GM12878 (cell line): Measurements from ENCODE around the gene GSTM4. TPM values are rescaled to one million over a fixed set of nuclear protein-coding genes. Genes with fewer than 3 reads are reported as not detected.
"Not testable (repeated sequence)": the region's sequence is repeated elsewhere in the genome, so short reads cannot be mapped to it uniquely, and the experiment has no call there.

ENCODE experiments used
- ATAC-seq: fragments of 200-7000 bp; cut with Tn5 transposase; 3 replicates; pipeline ENCODE4 v1.9.1; 2020; ENCODE audit warnings: mild to moderate bottlenecking, moderate library complexity
- BruUV-seq: library from RNA; stranded (reverse); fragments of 400-500 nt; replicated peaks from 2 replicates; lab custom pipeline; 2021; lab: Mats Ljungman, UMichigan
- CTCF ChIA-PET: fragments of 300-600 bp; sonication (Branson Sonifier 250); formaldehyde crosslinking; extraction: SDS; loops from one replicate; lab custom pipeline; 2021; ENCODE audit warnings: inconsistent platforms; lab: Yijun Ruan, JAX
- POLR2A ChIA-PET: fragments of 350-600 bp; formaldehyde crosslinking; extraction: SDS; loops from one replicate; lab custom pipeline; 2021; ENCODE audit warnings: inconsistent platforms; lab: Charles Lee
- RAD21 ChIA-PET: fragments of 300-600 bp; sonication (Branson Sonifier 250); formaldehyde crosslinking; loops from one replicate; lab custom pipeline; 2023; ENCODE audit warnings: antibody characterized with exemption; ENCODE audit not compliant: unreplicated experiment; lab: Charles Lee
- SMC1A ChIA-PET: fragments of 300-600 bp; sonication (Branson Sonifier 250); formaldehyde crosslinking; loops from one replicate; lab custom pipeline; 2023; ENCODE audit not compliant: unreplicated experiment, uncharacterized antibody; lab: Charles Lee
- DNase-seq: peaks from one replicate; pipeline ENCODE4 v3.0.0-alpha.2; 2011; ENCODE audit warnings: low read depth, low spot score
- FAIRE-seq: peaks from 3 replicates; lab custom pipeline; 2011; peaks lifted over from hg19 to GRCh38; lab: Jason Lieb, UNC
- H2AFZ ChIP-seq: 2 replicates; pipeline ENCODE4 v1.6.0; 2011; ENCODE audit warnings: low read depth, low read length, control low read depth; ENCODE audit not compliant: control insufficient read depth
- H3K27ac ChIP-seq: 2 replicates; pipeline ENCODE4 v1.5.1; 2011; ENCODE audit warnings: control low read depth; ENCODE audit not compliant: control insufficient read depth, insufficient read depth
- H3K27me3 ChIP-seq, 2 experiments: replicated peaks in 1 of 2; 2 replicates each; pipeline versions ENCODE4 v1.6.0 to v1.6.1; 2011; ENCODE audit warnings: low read length in 1 of 2; ENCODE audit not compliant: control insufficient read depth in 2 of 2, insufficient read depth in 2 of 2
- H3K36me3 ChIP-seq, 2 experiments: 2 replicates each; pipeline ENCODE4 v1.5.1; 2011; ENCODE audit warnings: low read length in 1 of 2; ENCODE audit not compliant: control insufficient read depth in 2 of 2, insufficient read depth in 2 of 2
- H3K4me1 ChIP-seq: 2 replicates; pipeline ENCODE4 v1.6.1; 2011; ENCODE audit warnings: mild to moderate bottlenecking, low read length, moderate library complexity, mixed read lengths; ENCODE audit not compliant: control insufficient read depth, insufficient read depth
- H3K4me2 ChIP-seq: 2 replicates; pipeline ENCODE4 v1.6.0; 2011; ENCODE audit warnings: control low read depth; ENCODE audit not compliant: control insufficient read depth, insufficient read depth
- H3K4me3 ChIP-seq: fragments of 200-600 bp; sonication (generic); 2 replicates; pipeline ENCODE4 v1.5.1; 2016
- H3K79me2 ChIP-seq: 2 replicates; pipeline ENCODE4 v1.6.0; 2011; ENCODE audit warnings: low read length; ENCODE audit not compliant: control insufficient read depth, insufficient read depth
- H3K9ac ChIP-seq: 2 replicates; pipeline ENCODE4 v1.8.0; 2011; ENCODE audit warnings: low read length, control low read depth, mixed read lengths; ENCODE audit not compliant: control insufficient read depth, insufficient read depth
- H3K9me3 ChIP-seq: replicated peaks from 3 replicates; pipeline ENCODE4 v1.5.1; 2011; ENCODE audit warnings: mild to moderate bottlenecking, low read length; ENCODE audit not compliant: control insufficient read depth, insufficient read depth
- H4K20me1 ChIP-seq: 2 replicates; pipeline ENCODE4 v1.6.0; 2011; ENCODE audit not compliant: control insufficient read depth, insufficient read depth
- WGBS: methylation state at CpG from one replicate; pipeline ENCODE4 v1.1.6; 2016; ENCODE audit warnings: low lambda C conversion rate; ENCODE audit not compliant: insufficient replicate concordance, insufficient coverage; ENCODE audit errors: missing lambda C conversion rate; 5-methylcytosine and 5-hydroxymethylcytosine counted together
- in situ Hi-C: fragments of 300-500 bp; cut with MboI; formaldehyde crosslinking; loops from 9 replicates; pipeline ENCODE4 v1.14.3; 2018; ENCODE audit warnings: mixed read lengths
- intact Hi-C: fragments of 100-400 bp; cut with micrococcal nuclease; formaldehyde crosslinking; loops from one replicate; pipeline ENCODE4 v1.14.2; 2022; ENCODE audit not compliant: unreplicated experiment
- polyA plus RNA-seq, 11 experiments: library from polyadenylated mRNA; depleted of rRNA in 4 of 11; unstranded in 6 of 11; stranded (reverse) in 5 of 11; fragments of >200 nt; fragmentation: Nextera tagmentation in 4 of 11; fragmentation: Illumina TruSeq in 1 of 11; extraction: Ambion mirVana in 4 of 11; extraction: Trizol in 1 of 11; gene quantifications; 1 replicate in 1 of 11; 2 replicates in 10 of 11; pipeline versions ENCODE4 v1.2.1 to v1.2.3, GENCODE V29; 2011 to 2016; ENCODE audit warnings: inconsistent platforms in 2 of 11, missing spikeins in 2 of 11, low read depth in 1 of 11
- total RNA-seq, 4 experiments: library from RNA; depleted of rRNA in 3 of 4; stranded (reverse); fragments of >200 nt in 3 of 4; fragmentation: Illumina TruSeq in 1 of 4; extraction: Trizol in 1 of 4; gene quantifications; 2 replicates each; pipeline versions ENCODE4 v1.2.1 to v1.2.3, GENCODE V29; 2013 to 2021

Gene GSTM4
- total and polyA plus RNA-seq, 10 of the 15 experiments (the other 5 are each of a cell fraction or from before 2014, with no cell fraction given): 14.3 to 37.2 (median 23.0) TPM

GRCh38 chr1:109708949-109709348 is 53.0 kb downstream of the GSTM4 start:
- H3K27ac ChIP-seq, RAD21 ChIA-PET, DNase-seq, intact Hi-C loops, H3K4me1 ChIP-seq, H3K36me3 ChIP-seq, FAIRE-seq, H3K9ac ChIP-seq, H3K4me2 ChIP-seq, H3K4me3 ChIP-seq, CTCF ChIA-PET, H2AFZ ChIP-seq, H4K20me1 ChIP-seq, SMC1A ChIA-PET, H3K9me3 ChIP-seq, ATAC-seq, BruUV-seq, H3K27me3 ChIP-seq, H3K79me2 ChIP-seq, in situ Hi-C loops: not testable (repeated sequence)
- POLR2A ChIA-PET: interaction anchor here (0.6 kb wide), 1 partner anchor 696 kb away, joined by 4 read pairs; no protein-coding TSS in a partner anchor
- WGBS: 66% methylated on average over 4 of the region's 4 CpGs

GRCh38 chr1:109709822-109710221 is 53.9 kb downstream of the GSTM4 start:
- in situ Hi-C loops, H3K9me3 ChIP-seq, BruUV-seq, DNase-seq, RAD21 ChIA-PET, intact Hi-C loops, FAIRE-seq, H3K4me2 ChIP-seq, H3K4me1 ChIP-seq, ATAC-seq, SMC1A ChIA-PET, H3K36me3 ChIP-seq, H2AFZ ChIP-seq, H3K79me2 ChIP-seq, H3K27ac ChIP-seq, H3K4me3 ChIP-seq, H3K27me3 ChIP-seq, H4K20me1 ChIP-seq, H3K9ac ChIP-seq: not testable (repeated sequence)
- ChIA-PET POLR2A (interaction anchor here (0.6 kb wide), 1 partner anchor 697 kb away, joined by 4 read pairs; no protein-coding TSS in a partner anchor), CTCF (interaction anchor here (0.6 kb wide), 1 partner anchor 319 kb away, joined by 3 read pairs; no protein-coding TSS in a partner anchor)

Other genes with a start within 250 kb of the GSTM4 start
Only the 7 nearest of the 14 such genes appear.
- 8.0 and 9.9 TPM in 2 replicates for gene GNAI3, start 107.5 kb upstream of the GSTM4 start, total RNA-seq (2014; rRNA removed)
- 9.7 and 9.8 TPM in 2 replicates for gene GNAI3, start 107.5 kb upstream of the GSTM4 start, total RNA-seq (2014; rRNA removed; fragmentation: Illumina TruSeq; extraction: Trizol)
- 7.3 and 7.7 TPM in 2 replicates for gene GNAI3, start 107.5 kb upstream of the GSTM4 start, total RNA-seq (2021)
- 9.4 and 15.3 TPM in 2 replicates for gene GNAI3, start 107.5 kb upstream of the GSTM4 start, polyA plus RNA-seq (2011; rRNA removed)
- 7.9 and 9.6 TPM in 2 replicates for gene GNAI3, start 107.5 kb upstream of the GSTM4 start, polyA plus RNA-seq (2014; fragmentation: Illumina TruSeq; extraction: Trizol)
- gene GNAI3, start 107.5 kb upstream of the GSTM4 start, polyA plus RNA-seq (2014; fragmentation: Nextera tagmentation; extraction: Ambion mirVana): 1 to 10 TPM; 6.2 TPM
- 4.7 and 5.9 TPM in 2 replicates for gene GNAI3, start 107.5 kb upstream of the GSTM4 start, polyA plus RNA-seq (2014; rRNA removed)
- 10 to 100 TPM; 12.0 to 13.8 TPM for gene GNAI3, start 107.5 kb upstream of the GSTM4 start, polyA plus RNA-seq (2016; fragmentation: Nextera tagmentation; extraction: Ambion mirVana)
- gene GNAT2, start 36.5 kb upstream of the GSTM4 start, total RNA-seq (2014; rRNA removed): 0.23 and 0.38 TPM in 2 replicates
- gene GNAT2, start 36.5 kb upstream of the GSTM4 start, total RNA-seq (2014; rRNA removed; fragmentation: Illumina TruSeq; extraction: Trizol): 0.31 and 0.69 TPM in 2 replicates
- gene GNAT2, start 36.5 kb upstream of the GSTM4 start, total RNA-seq (2021): 0.85 and 0.92 TPM in 2 replicates
- 0.30 and 0.54 TPM in 2 replicates for gene GNAT2, start 36.5 kb upstream of the GSTM4 start, polyA plus RNA-seq (2011; rRNA removed)
- 0.26 and 0.59 TPM in 2 replicates for gene GNAT2, start 36.5 kb upstream of the GSTM4 start, polyA plus RNA-seq (2014; fragmentation: Illumina TruSeq; extraction: Trizol)
- under 1 TPM; 0.08 to 0.77 TPM for gene GNAT2, start 36.5 kb upstream of the GSTM4 start, polyA plus RNA-seq (2014; fragmentation: Nextera tagmentation; extraction: Ambion mirVana)
- 0.28 and 0.36 TPM in 2 replicates for gene GNAT2, start 36.5 kb upstream of the GSTM4 start, polyA plus RNA-seq (2014; rRNA removed)
- gene GNAT2, start 36.5 kb upstream of the GSTM4 start, polyA plus RNA-seq (2016; fragmentation: Nextera tagmentation; extraction: Ambion mirVana): 1 to 10 TPM in 1 of 2 experiments, under 1 TPM in 1; 0.46 to 1.3 TPM
- gene AMPD2, start 36.3 kb upstream of the GSTM4 start, total RNA-seq (2014; rRNA removed): 43.4 and 49.9 TPM in 2 replicates
- 19.0 and 19.5 TPM in 2 replicates for gene AMPD2, start 36.3 kb upstream of the GSTM4 start, total RNA-seq (2014; rRNA removed; fragmentation: Illumina TruSeq; extraction: Trizol)
- 66.5 and 75.9 TPM in 2 replicates for gene AMPD2, start 36.3 kb upstream of the GSTM4 start, total RNA-seq (2021)
- gene AMPD2, start 36.3 kb upstream of the GSTM4 start, polyA plus RNA-seq (2011; rRNA removed): 9.9 and 30.0 TPM in 2 replicates
- 11.8 and 30.9 TPM in 2 replicates for gene AMPD2, start 36.3 kb upstream of the GSTM4 start, polyA plus RNA-seq (2014; fragmentation: Illumina TruSeq; extraction: Trizol)
- 1 to 10 TPM; 2.0 to 3.0 TPM for gene AMPD2, start 36.3 kb upstream of the GSTM4 start, polyA plus RNA-seq (2014; fragmentation: Nextera tagmentation; extraction: Ambion mirVana)
- gene AMPD2, start 36.3 kb upstream of the GSTM4 start, polyA plus RNA-seq (2014; rRNA removed): 40.9 and 44.4 TPM in 2 replicates
- gene AMPD2, start 36.3 kb upstream of the GSTM4 start, polyA plus RNA-seq (2016; fragmentation: Nextera tagmentation; extraction: Ambion mirVana): 10 to 100 TPM; 31.8 to 33.1 TPM
- gene GSTM2, start 12.0 kb downstream of the GSTM4 start, total RNA-seq (2014; rRNA removed): 10.5 and 11.4 TPM in 2 replicates
- gene GSTM2, start 12.0 kb downstream of the GSTM4 start, total RNA-seq (2014; rRNA removed; fragmentation: Illumina TruSeq; extraction: Trizol): 9.9 and 13.5 TPM in 2 replicates
- gene GSTM2, start 12.0 kb downstream of the GSTM4 start, total RNA-seq (2021): 21.6 and 23.3 TPM in 2 replicates
- gene GSTM2, start 12.0 kb downstream of the GSTM4 start, polyA plus RNA-seq (2011; rRNA removed): 4.8 and 8.3 TPM in 2 replicates
- 31.8 and 32.0 TPM in 2 replicates for gene GSTM2, start 12.0 kb downstream of the GSTM4 start, polyA plus RNA-seq (2014; fragmentation: Illumina TruSeq; extraction: Trizol)
- 10 to 100 TPM; 29.6 to 30.4 TPM for gene GSTM2, start 12.0 kb downstream of the GSTM4 start, polyA plus RNA-seq (2014; fragmentation: Nextera tagmentation; extraction: Ambion mirVana)
- gene GSTM2, start 12.0 kb downstream of the GSTM4 start, polyA plus RNA-seq (2014; rRNA removed): 28.1 and 32.3 TPM in 2 replicates
- 10 to 100 TPM; 12.7 to 17.1 TPM for gene GSTM2, start 12.0 kb downstream of the GSTM4 start, polyA plus RNA-seq (2016; fragmentation: Nextera tagmentation; extraction: Ambion mirVana)
- gene GSTM1, start 31.7 kb downstream of the GSTM4 start, total RNA-seq (2014; rRNA removed): 16.0 and 16.6 TPM in 2 replicates
- 21.3 and 21.4 TPM in 2 replicates for gene GSTM1, start 31.7 kb downstream of the GSTM4 start, total RNA-seq (2014; rRNA removed; fragmentation: Illumina TruSeq; extraction: Trizol)
- gene GSTM1, start 31.7 kb downstream of the GSTM4 start, total RNA-seq (2021): 32.4 and 33.5 TPM in 2 replicates
- gene GSTM1, start 31.7 kb downstream of the GSTM4 start, polyA plus RNA-seq (2011; rRNA removed): 21.0 and 38.6 TPM in 2 replicates
- 40.9 and 60.1 TPM in 2 replicates for gene GSTM1, start 31.7 kb downstream of the GSTM4 start, polyA plus RNA-seq (2014; fragmentation: Illumina TruSeq; extraction: Trizol)
- gene GSTM1, start 31.7 kb downstream of the GSTM4 start, polyA plus RNA-seq (2014; fragmentation: Nextera tagmentation; extraction: Ambion mirVana): 10 to 100 TPM; 66.7 to 75.6 TPM
- gene GSTM1, start 31.7 kb downstream of the GSTM4 start, polyA plus RNA-seq (2014; rRNA removed): 36.6 and 39.1 TPM in 2 replicates
- gene GSTM1, start 31.7 kb downstream of the GSTM4 start, polyA plus RNA-seq (2016; fragmentation: Nextera tagmentation; extraction: Ambion mirVana): 10 to 100 TPM; 54.1 to 56.6 TPM
- 0.28 TPM in 1 of 2 replicates, not detected in the other for gene GSTM5, start 56.2 kb downstream of the GSTM4 start, total RNA-seq (2014; rRNA removed)
- gene GSTM5, start 56.2 kb downstream of the GSTM4 start, total RNA-seq (2014; rRNA removed; fragmentation: Illumina TruSeq; extraction: Trizol): 0.13 and 0.18 TPM in 2 replicates
- 0.26 and 0.40 TPM in 2 replicates for gene GSTM5, start 56.2 kb downstream of the GSTM4 start, total RNA-seq (2021)
- gene GSTM5, start 56.2 kb downstream of the GSTM4 start, polyA plus RNA-seq (2011; rRNA removed): 0.10 and 0.23 TPM in 2 replicates
- gene GSTM5, start 56.2 kb downstream of the GSTM4 start, polyA plus RNA-seq (2014; fragmentation: Illumina TruSeq; extraction: Trizol): 0.34 and 0.92 TPM in 2 replicates
- under 1 TPM; 0.24 to 0.32 TPM for gene GSTM5, start 56.2 kb downstream of the GSTM4 start, polyA plus RNA-seq (2014; fragmentation: Nextera tagmentation; extraction: Ambion mirVana)
- gene GSTM5, start 56.2 kb downstream of the GSTM4 start, polyA plus RNA-seq (2014; rRNA removed): 0.19 and 0.27 TPM in 2 replicates
- under 1 TPM in 1 of 2 experiments, not detected in 1; 0.37 TPM for gene GSTM5, start 56.2 kb downstream of the GSTM4 start, polyA plus RNA-seq (2016; fragmentation: Nextera tagmentation; extraction: Ambion mirVana)
- not detected in 2 replicates for gene GSTM3, start 84.9 kb downstream of the GSTM4 start, total RNA-seq (2014; rRNA removed)
- not detected in 2 replicates for gene GSTM3, start 84.9 kb downstream of the GSTM4 start, total RNA-seq (2014; rRNA removed; fragmentation: Illumina TruSeq; extraction: Trizol)
- gene GSTM3, start 84.9 kb downstream of the GSTM4 start, total RNA-seq (2021): not detected in 2 replicates
- gene GSTM3, start 84.9 kb downstream of the GSTM4 start, polyA plus RNA-seq (2011; rRNA removed): not detected in 2 replicates
- not detected in 2 replicates for gene GSTM3, start 84.9 kb downstream of the GSTM4 start, polyA plus RNA-seq (2014; fragmentation: Illumina TruSeq; extraction: Trizol)
- not detected for gene GSTM3, start 84.9 kb downstream of the GSTM4 start, polyA plus RNA-seq (2014; fragmentation: Nextera tagmentation; extraction: Ambion mirVana)
- gene GSTM3, start 84.9 kb downstream of the GSTM4 start, polyA plus RNA-seq (2014; rRNA removed): not detected in 2 replicates
- gene GSTM3, start 84.9 kb downstream of the GSTM4 start, polyA plus RNA-seq (2016; fragmentation: Nextera tagmentation; extraction: Ambion mirVana): not detected